Measurements from ENCODE around the gene IQSEC1. TPM values are rescaled to one million over a fixed set of nuclear protein-coding genes. Genes with fewer than 3 reads are reported as not detected.

IQSEC1 gene
- total and polyA plus RNA-seq, 10 of the 15 experiments (the other 5 are each of a cell fraction or from before 2014, with no cell fraction given) = 0.92 to 55.2 (median 8.5) TPM

- in situ Hi-C loops (cut with MboI) = no loop called here
- Histone ChIP-seq H3K9ac (ENCODE audit: control insufficient read depth, insufficient read depth, low read length) (no peak overlapping the region), H3K27ac (ENCODE audit: control insufficient read depth, insufficient read depth) (no peak overlapping the region), H3K79me2 (ENCODE audit: control insufficient read depth, insufficient read depth, low read length) (no peaks in the 10 kb centered on the region), H2AFZ (ENCODE audit: control insufficient read depth, low read depth, low read length) (no peak overlapping the region), H3K4me2 (ENCODE audit: control insufficient read depth, insufficient read depth) (no peak overlapping the region), H3K27me3 (replicated peaks in 1 of 2; ENCODE audit: control insufficient read depth in 2 of 2, insufficient read depth in 2 of 2, low read length in 1 of 2) (no peaks in the 10 kb centered on the region), H3K4me3 (no peak overlapping the region), H3K9me3 (replicated peaks; ENCODE audit: control insufficient read depth, insufficient read depth, low read length) (no peaks in the 10 kb centered on the region), H3K36me3 (ENCODE audit: control insufficient read depth in 2 of 2, insufficient read depth in 2 of 2, low read length in 1 of 2) (no peaks in the 10 kb centered on the region), H3K4me1 (ENCODE audit: control insufficient read depth, insufficient read depth, low read length) (peaks cover 31% of the 10 kb centered on the region), H4K20me1 (ENCODE audit: control insufficient read depth, insufficient read depth) (no peaks in the 10 kb centered on the region)
- ChIA-PET SMC1A (ENCODE audit: uncharacterized antibody, unreplicated experiment) (interaction anchor here (0.9 to 1.4 kb wide), 4 partner anchors 8 to 372 kb away, joined by 3 to 5 read pairs (median 4); partner anchors contain the start of gene IQSEC1), POLR2A (no interaction called here), RAD21 (ENCODE audit: unreplicated experiment) (interaction anchor here (1.0 kb wide), 1 partner anchor 10 kb away, joined by 6 read pairs; no protein-coding TSS in a partner anchor), CTCF (interaction anchor here (1.7 to 2.4 kb wide), 2 partner anchors 10 to 11 kb away, joined by 8 to 16 read pairs; no protein-coding TSS in a partner anchor)
- intact Hi-C loops (cut with micrococcal nuclease; ENCODE audit: unreplicated experiment) = no loop called here
- no peak for TF ChIP-seq NFYA (IDR thresholded peaks at IDR 0.05; ENCODE audit: borderline replicate concordance, low read depth, low read length)
- BruUV-seq (replicated peaks) = no TSS peak
- no peak for DNase-seq (ENCODE audit: low read depth, low spot score)
- WGBS (ENCODE audit: insufficient coverage, insufficient replicate concordance, low lambda C conversion rate, missing lambda C conversion rate) = 64% methylated on average over 23 of the region's 23 CpGs
- no peak for FAIRE-seq
- no peak for ATAC-seq
Measured at GRCh38 chr3:13081603-13082360, 8.6 kb upstream of the IQSEC1 start.

- no peak overlapping the region for H3K27ac ChIP-seq (ENCODE audit: control insufficient read depth, insufficient read depth)
- ATAC-seq (no peak), FAIRE-seq (no peak), DNase-seq (ENCODE audit: low read depth, low spot score) (no peak)
- ChIA-PET SMC1A (ENCODE audit: uncharacterized antibody, unreplicated experiment) (interaction anchor here (1.3 to 1.4 kb wide), 2 partner anchors 58 to 373 kb away, joined by 3 to 5 read pairs; no protein-coding TSS in a partner anchor), RAD21 (ENCODE audit: unreplicated experiment) (no interaction called here), CTCF (interaction anchor here (0.9 to 1.7 kb wide), 3 partner anchors 10 to 381 kb away, joined by 3 to 8 read pairs (median 3); no protein-coding TSS in a partner anchor), POLR2A (interaction anchor here (0.6 kb wide), 1 partner anchor 30 kb away, joined by 3 read pairs; no protein-coding TSS in a partner anchor)
- intact Hi-C loops (cut with micrococcal nuclease; ENCODE audit: unreplicated experiment) = no loop called here
- H3K4me2 ChIP-seq (ENCODE audit: control insufficient read depth, insufficient read depth) = no peak overlapping the region
- peaks cover 19% of the 10 kb centered on the region for H3K4me1 ChIP-seq (ENCODE audit: control insufficient read depth, insufficient read depth, low read length)
- H2AFZ ChIP-seq (ENCODE audit: control insufficient read depth, low read depth, low read length) = no peak overlapping the region
- H3K4me3 ChIP-seq = no peak overlapping the region
- H4K20me1 ChIP-seq (ENCODE audit: control insufficient read depth, insufficient read depth) = no peaks in the 10 kb centered on the region
- WGBS (ENCODE audit: insufficient coverage, insufficient replicate concordance, low lambda C conversion rate, missing lambda C conversion rate) = 42% methylated on average over 7 of the region's 8 CpGs
- H3K79me2 ChIP-seq (ENCODE audit: control insufficient read depth, insufficient read depth, low read length) = no peaks in the 10 kb centered on the region
- in situ Hi-C loops (cut with MboI) = no loop called here
- peaks cover 0 to 2% of the 10 kb centered on the region in 2 experiments; a peak in 2 of 4 replicates for H3K27me3 ChIP-seq (replicated peaks in 1 of 2; ENCODE audit: control insufficient read depth in 2 of 2, insufficient read depth in 2 of 2, low read length in 1 of 2)
- H3K9me3 ChIP-seq (replicated peaks; ENCODE audit: control insufficient read depth, insufficient read depth, low read length) = no peaks in the 10 kb centered on the region
- no TSS peak for BruUV-seq (replicated peaks)
- H3K36me3 ChIP-seq (ENCODE audit: control insufficient read depth in 2 of 2, insufficient read depth in 2 of 2, low read length in 1 of 2) = no peaks in the 10 kb centered on the region
- H3K9ac ChIP-seq (ENCODE audit: control insufficient read depth, insufficient read depth, low read length) = no peak overlapping the region
- TF ChIP-seq ZBTB4 (CRISPR knock-in tag; IDR thresholded peaks at IDR 0.05) = no peak
- no peak for TF ChIP-seq ETV6 (conservative IDR thresholded peaks at IDR 0.05 in 1 of 2, IDR thresholded peaks at IDR 0.05 in 1 of 2; ENCODE audit: borderline replicate concordance in 1 of 2, low read depth in 1 of 2)
- TF ChIP-seq HCFC1 (IDR thresholded peaks at IDR 0.05; ENCODE audit: low read length) = no peak
- no peak for TF ChIP-seq IKZF1 (conservative IDR thresholded peaks at IDR 0.05)
- TF ChIP-seq ZBTB11 (CRISPR knock-in tag; IDR thresholded peaks at IDR 0.05) = no peak
- no peak for TF ChIP-seq RCOR1 (conservative IDR thresholded peaks at IDR 0.05; ENCODE audit: low read depth, low read length)
- no peak for TF ChIP-seq CREM (IDR thresholded peaks at IDR 0.05; ENCODE audit: low read depth)
Measured at GRCh38 chr3:13080591-13080990, 7.4 kb upstream of the IQSEC1 start.

Measured in GM12878 (cell line).